Hepatocyte (in vitro differentiated cells): ENCODE results near the gene BGN. TPM values are rescaled to one million over a fixed set of nuclear protein-coding genes. Genes with fewer than 3 reads are reported as not detected.

Source experiments
- DNase-seq: peaks from one replicate; pipeline ENCODE4 v3.0.0-alpha.2; 2016; ENCODE audit warnings: low spot score
- H2AFZ ChIP-seq: fragments of 200-600 bp; sonication (generic); 2 replicates; pipeline ENCODE4 v1.6.0; 2016; ENCODE audit warnings: antibody characterized with exemption, mild to moderate bottlenecking
- H3K27ac ChIP-seq: fragments of 200-600 bp; sonication (generic); 2 replicates; pipeline ENCODE4 v1.5.1; 2016; ENCODE audit warnings: mild to moderate bottlenecking
- H3K27me3 ChIP-seq: fragments of 200-600 bp; sonication (generic); 2 replicates; pipeline ENCODE4 v1.6.1; 2016
- H3K36me3 ChIP-seq: fragments of 200-600 bp; sonication (generic); replicated peaks from 2 replicates; pipeline ENCODE4 v1.5.1; 2016; ENCODE audit warnings: low read depth; ENCODE audit not compliant: insufficient read depth
- H3K4me1 ChIP-seq: fragments of 200-600 bp; sonication (generic); 2 replicates; pipeline ENCODE4 v1.5.1; 2016; ENCODE audit warnings: mild to moderate bottlenecking, moderate library complexity; ENCODE audit not compliant: insufficient read depth
- H3K4me2 ChIP-seq: fragments of 200-600 bp; sonication (generic); 2 replicates; pipeline ENCODE4 v1.6.0; 2016
- H3K4me3 ChIP-seq: fragments of 200-600 bp; sonication (generic); 2 replicates; pipeline ENCODE4 v1.5.1; 2016; ENCODE audit warnings: mild to moderate bottlenecking
- H3K79me2 ChIP-seq: fragments of 200-600 bp; sonication (generic); 2 replicates; pipeline ENCODE4 v1.6.0; 2017; ENCODE audit warnings: mild to moderate bottlenecking
- H3K9me2 ChIP-seq: fragments of 200-600 bp; sonication (generic); replicated peaks from 2 replicates; pipeline ENCODE4 v1.6.0; 2017; ENCODE audit warnings: mild to moderate bottlenecking; ENCODE audit not compliant: insufficient read depth
- H3K9me3 ChIP-seq: fragments of 200-600 bp; sonication (generic); 2 replicates; pipeline ENCODE4 v1.5.1; 2016; ENCODE audit warnings: low read depth, mild to moderate bottlenecking
- H4K20me1 ChIP-seq: fragments of 200-600 bp; sonication (generic); 2 replicates; pipeline ENCODE4 v1.6.0; 2016; ENCODE audit warnings: mild to moderate bottlenecking; ENCODE audit not compliant: insufficient read depth, poor library complexity, severe bottlenecking
- CTCF ChIP-seq: fragments of 200-600 bp; sonication (generic); IDR thresholded peaks from 2 replicates; pipeline ENCODE4 v1.5.1; 2016; ENCODE audit warnings: antibody characterized with exemption, mild to moderate bottlenecking; ENCODE audit not compliant: poor library complexity
- EZH2 ChIP-seq: fragments of 200-600 bp; sonication (generic); IDR thresholded peaks from 2 replicates; pipeline ENCODE4 v1.6.1; 2016; ENCODE audit warnings: antibody characterized with exemption, mild to moderate bottlenecking, borderline replicate concordance
- EZH2phosphoT487 ChIP-seq: fragments of 200-600 bp; sonication (generic); IDR thresholded peaks from one replicate; pipeline ENCODE4 v1.6.1; 2018; ENCODE audit warnings: antibody characterized with exemption, mild to moderate bottlenecking, low read depth, moderate library complexity; ENCODE audit not compliant: unreplicated experiment, severe bottlenecking
- WGBS: methylation state at CpG from one replicate; pipeline ENCODE4 v1.1.6; 2016; ENCODE audit warnings: low lambda C conversion rate; ENCODE audit errors: missing lambda C conversion rate; 5-methylcytosine and 5-hydroxymethylcytosine counted together
- polyA plus RNA-seq: library from polyadenylated mRNA; unstranded; fragments of >200 nt; fragmentation: Nextera tagmentation; extraction: Ambion mirVana; gene quantifications from 2 replicates; pipeline ENCODE4 v1.2.1, GENCODE V29; 2016
- total RNA-seq: library from RNA; depleted of rRNA; stranded (reverse); fragments of >200 nt; gene quantifications from 2 replicates; pipeline ENCODE4 v1.2.3, GENCODE V29; 2014

The BGN gene
- total and polyA plus RNA-seq, 2 experiments from 2014 or later: 14.5 to 27.5 TPM

- Histone ChIP-seq H3K27me3 (no peaks in the 10 kb centered on the region), H3K27ac (no peak overlapping the region), H3K4me2 (no peak overlapping the region), H3K36me3 (no peaks in the 10 kb centered on the region), H3K4me1 (no peaks in the 10 kb centered on the region), H3K9me2 (no peaks in the 10 kb centered on the region), H3K9me3 (no peaks in the 10 kb centered on the region), H4K20me1 (no peaks in the 10 kb centered on the region), H2AFZ (no peak overlapping the region), H3K4me3 (no peak overlapping the region), H3K79me2 (no peaks in the 10 kb centered on the region)
- DNase-seq: peak; percentile 57
- 63% methylated on average over 7 of the region's 7 CpGs for WGBS
- TF ChIP-seq CTCF (peak; percentile 56), EZH2phosphoT487 (no peak), EZH2 (no peak)
Observed at GRCh38 chrX:153460826-153461225, 34.0 kb upstream of the BGN start.

DNA sequence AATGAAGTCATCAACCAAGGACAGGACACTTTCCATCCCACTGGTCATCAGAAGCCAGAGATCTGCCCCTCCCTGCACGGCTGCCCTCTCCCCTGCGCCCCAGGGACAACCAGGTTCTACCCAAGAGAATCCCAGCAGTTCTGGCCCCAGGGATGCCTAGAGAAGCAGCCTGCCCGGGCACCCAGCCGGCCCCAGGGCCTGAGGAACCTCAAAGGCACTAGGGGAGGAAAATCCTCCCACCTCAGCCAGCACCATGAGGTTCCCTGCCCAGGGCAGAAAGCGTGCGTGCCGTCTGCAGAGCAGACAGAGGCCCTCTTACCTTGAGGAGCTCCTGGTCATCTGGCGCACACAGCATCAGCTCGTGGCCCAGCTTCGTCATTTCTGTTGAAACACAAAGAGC lies 32.5 kb upstream of the BGN start:
- H3K36me3 ChIP-seq: no peaks in the 10 kb centered on the region
- no peaks in the 10 kb centered on the region for H3K27me3 ChIP-seq
- H3K79me2 ChIP-seq: no peaks in the 10 kb centered on the region
- H3K4me2 ChIP-seq: no peak overlapping the region
- no peak overlapping the region for H3K27ac ChIP-seq
- WGBS: 86% methylated on average over 10 of the region's 10 CpGs
- TF ChIP-seq EZH2phosphoT487 (no peak), EZH2 (no peak), CTCF (no peak)
- H3K4me1 ChIP-seq: no peaks in the 10 kb centered on the region
- no peaks in the 10 kb centered on the region for H4K20me1 ChIP-seq
- no peaks in the 10 kb centered on the region for H3K9me3 ChIP-seq
- H3K4me3 ChIP-seq: no peak overlapping the region
- DNase-seq: no peak
- no peaks in the 10 kb centered on the region for H3K9me2 ChIP-seq
- no peak overlapping the region for H2AFZ ChIP-seq

- H3K36me3 ChIP-seq: no peaks in the 10 kb centered on the region
- WGBS: 70% methylated on average over 6 of the region's 6 CpGs
Observed at GRCh38 chrX:153463031-153463430, 31.7 kb upstream of the BGN start.

More at GRCh38 chrX:153463031-153463430, 31.7 kb upstream of the BGN start:
- H3K4me2 ChIP-seq: no peak overlapping the region
- no peaks in the 10 kb centered on the region for H3K9me2 ChIP-seq
- no peaks in the 10 kb centered on the region for H4K20me1 ChIP-seq
- no peak overlapping the region for H3K4me3 ChIP-seq
- no peaks in the 10 kb centered on the region for H3K27me3 ChIP-seq
- H3K27ac ChIP-seq: no peak overlapping the region
- no peak overlapping the region for H2AFZ ChIP-seq
- H3K9me3 ChIP-seq: no peaks in the 10 kb centered on the region
- no peaks in the 10 kb centered on the region for H3K79me2 ChIP-seq
- no peak for DNase-seq
- TF ChIP-seq EZH2: no peak
- TF ChIP-seq EZH2phosphoT487: no peak
- no peak for TF ChIP-seq CTCF
- no peaks in the 10 kb centered on the region for H3K4me1 ChIP-seq
